Measurements from ENCODE around the gene MATN1.
A peak's percentile ranks its signal among the peaks of the same experiment; 100 is the strongest.

Gene MATN1

DNA sequence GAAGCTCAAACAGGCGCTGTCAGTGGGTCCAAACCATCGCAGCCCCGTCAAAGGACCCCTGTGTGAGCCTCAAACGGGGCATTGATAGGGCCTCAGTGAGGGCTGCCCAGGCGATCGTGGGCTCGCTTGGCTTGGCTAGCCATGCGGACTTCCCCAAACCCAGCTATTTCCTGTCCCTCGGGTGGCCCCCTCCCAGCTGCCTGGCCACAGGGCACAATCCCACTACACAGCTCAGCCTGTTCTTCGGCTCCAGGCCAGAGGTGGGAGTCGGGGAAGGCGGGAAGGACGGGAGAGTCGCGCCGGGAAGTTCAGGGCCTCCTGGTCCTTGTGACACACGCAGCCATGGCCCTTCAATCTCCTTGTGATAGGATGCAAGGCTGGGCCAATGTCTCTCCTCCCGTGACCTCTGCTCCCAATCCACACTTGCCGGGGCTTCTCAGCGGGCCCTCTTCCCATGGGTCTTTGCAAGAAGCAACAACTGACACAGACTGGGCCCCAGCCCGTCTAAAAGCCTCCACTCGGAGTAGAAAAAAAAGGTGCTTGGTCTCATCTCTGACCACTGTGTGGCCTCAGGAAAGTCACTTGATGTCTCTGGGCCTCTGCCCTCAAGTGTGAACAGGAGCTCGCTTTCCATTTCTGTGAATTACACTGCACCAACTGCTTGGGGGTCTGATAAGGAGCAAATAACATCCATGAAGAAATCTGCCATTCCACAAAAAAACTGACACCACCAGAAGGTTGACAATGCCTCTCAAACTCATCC is 7.1 kb upstream of the MATN1 start:
- DNase-seq: no peak

DNA sequence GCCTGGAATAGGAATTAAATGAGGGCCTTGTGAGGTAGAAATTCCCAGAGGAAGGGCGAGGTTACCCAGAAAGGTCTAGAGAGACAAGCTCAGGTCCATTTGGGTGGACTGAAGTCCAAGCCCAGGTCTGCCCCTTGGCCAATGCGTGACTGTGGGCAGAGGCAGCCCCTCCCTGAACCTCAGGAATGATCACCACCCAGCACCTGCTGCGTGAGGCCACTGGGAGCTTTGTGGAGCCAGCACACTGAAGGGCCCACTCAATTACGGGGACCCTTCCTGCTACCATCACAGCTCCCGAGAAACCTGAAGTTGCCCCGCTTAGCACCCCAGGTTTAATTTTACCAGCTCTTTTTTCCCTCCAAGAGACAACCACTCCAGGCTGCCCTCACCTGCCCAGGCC is 6.5 kb upstream of the MATN1 start:
- no peak for DNase-seq

DNA sequence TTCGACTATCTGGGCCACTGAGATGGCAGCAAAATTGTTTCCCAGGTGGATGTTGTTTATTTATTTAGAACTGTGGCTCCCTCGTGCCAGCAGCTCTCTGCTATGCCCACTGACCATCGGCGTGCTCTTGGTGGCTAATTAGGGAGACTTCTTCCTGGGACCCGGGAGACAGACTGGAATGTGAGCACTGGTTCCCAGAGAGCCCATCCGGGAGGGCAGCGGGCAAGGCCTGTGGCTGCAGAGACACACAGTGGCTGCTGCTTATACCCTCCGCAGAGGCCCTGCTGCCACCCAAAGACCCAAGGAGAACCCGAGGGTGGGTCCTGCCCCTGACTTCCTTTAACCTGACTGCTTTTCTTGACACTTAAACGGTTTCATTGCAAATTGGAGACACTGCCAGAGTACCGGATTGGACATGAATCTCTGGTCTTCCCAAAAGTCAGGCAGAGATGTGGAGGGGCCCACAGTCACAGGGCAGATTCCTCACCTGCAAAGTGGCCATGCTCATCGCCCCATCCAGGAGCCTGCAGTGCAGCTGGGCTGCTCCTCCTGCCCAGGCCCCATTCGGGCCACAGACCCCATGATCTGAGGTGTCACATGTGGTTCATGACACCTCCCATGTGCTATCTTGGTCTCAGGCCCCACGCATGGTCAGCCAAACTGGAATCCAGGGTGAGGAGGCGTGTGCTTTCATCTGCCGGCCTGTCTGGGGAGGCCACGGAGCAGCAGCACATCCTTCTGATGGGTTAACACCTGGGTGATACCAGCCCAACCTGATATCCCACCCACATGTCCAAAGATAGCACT is 5.7 kb upstream of the MATN1 start:
- DNase-seq: no peak

DNA sequence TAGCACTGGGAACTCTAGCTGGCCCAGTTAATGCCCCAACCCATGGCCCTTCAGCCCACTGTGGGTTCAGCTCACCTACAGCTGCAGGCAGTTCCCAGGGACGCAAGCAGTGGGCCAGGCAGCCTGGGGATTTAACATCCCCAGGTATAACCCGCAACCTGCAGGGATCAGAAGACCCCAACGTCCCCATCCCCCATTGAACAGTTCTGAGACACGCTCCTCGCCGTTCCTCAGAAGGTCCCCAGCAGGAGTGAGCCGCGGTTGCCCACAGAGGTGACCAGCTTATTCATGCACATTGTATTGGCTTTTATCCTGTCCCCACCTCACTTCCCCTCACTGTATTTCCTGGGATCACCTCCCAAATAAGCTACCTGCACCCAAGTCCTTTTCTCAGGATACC is 5.0 kb upstream of the MATN1 start:
- DNase-seq: no peak

DNA sequence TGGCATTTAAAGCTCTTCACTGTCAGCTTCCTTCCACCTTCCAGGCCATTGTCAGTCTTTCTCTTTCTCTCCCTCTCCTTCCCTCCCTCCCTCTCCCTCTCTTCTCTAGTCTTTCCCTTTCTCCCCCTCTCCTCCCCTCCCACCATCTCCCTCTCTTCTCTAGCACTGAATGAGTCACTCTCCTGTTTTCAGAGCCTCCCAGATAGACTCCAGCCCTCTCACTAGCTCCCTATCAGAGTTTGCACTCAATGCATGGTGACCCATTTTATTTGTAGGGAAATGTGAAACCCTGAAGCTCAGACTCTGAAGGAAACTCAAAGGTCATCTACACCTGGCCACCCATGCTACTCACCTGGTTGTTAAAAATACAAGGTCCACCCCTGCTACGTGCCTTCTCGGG is 4.4 kb upstream of the MATN1 start:
- DNase-seq: no peak

DNA sequence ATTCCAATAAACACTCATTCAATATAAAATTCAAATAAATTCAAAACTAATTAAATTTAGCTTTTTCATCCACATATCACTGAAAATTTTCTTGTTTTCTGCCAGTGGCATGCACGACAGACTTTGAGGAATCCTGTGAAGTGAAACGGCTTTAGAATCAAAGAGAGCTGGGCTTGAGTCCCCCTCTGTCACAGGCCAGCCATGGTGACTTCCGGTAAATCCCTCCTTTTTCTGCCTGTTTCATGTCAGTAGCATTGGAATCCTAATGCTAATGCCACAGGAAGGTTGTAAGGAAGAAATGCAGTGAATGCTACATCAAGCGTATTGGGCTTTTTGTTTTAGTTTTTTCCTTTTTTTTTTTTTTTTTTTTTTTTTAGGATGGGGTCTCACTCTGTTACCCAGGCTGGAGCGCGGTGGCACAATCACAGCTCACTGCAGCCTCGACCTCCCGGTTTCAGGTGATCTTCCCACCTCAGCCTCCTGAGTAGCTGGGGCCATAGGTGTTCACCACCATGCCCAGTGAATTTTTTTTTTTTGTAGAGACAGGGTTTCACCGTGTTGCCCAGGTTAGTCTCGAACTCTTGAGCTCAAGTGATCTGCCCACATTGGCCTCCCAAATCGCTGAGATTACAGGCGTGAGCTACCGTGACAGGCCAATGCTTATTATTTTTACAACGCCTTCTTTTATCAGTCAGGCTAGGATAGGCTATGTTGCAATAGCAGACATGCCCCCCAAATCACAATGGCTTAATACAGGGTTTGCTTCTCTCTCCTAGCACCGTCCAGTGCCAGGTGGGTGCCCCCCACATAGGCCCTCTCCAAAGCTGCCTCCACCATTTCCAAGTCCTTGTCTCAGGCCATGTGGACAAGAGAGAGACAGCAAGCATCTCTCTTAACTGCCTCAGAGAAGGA is 3.6 kb upstream of the MATN1 start:
- DNase-seq: no peak

DNA sequence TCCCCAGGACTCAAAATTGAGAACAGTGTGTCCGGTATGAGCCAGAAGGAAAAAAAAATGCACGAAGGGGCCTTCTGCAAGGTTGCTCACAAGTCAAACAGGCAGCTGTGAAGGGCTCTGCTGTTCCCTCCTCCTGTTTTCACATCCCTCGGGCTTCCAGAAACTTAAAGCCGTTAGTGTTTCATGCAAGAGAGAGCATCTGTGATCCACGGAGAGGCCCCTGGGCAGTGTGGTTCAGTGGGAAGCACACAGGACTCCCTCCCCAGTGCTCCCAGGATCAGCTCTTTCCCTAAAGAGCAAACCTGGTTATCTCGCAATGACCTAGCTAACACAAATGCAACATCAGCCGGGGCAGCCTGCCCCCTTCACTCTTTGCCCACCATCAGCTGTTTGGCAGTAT is 2.9 kb upstream of the MATN1 start:
- no peak for DNase-seq

DNA sequence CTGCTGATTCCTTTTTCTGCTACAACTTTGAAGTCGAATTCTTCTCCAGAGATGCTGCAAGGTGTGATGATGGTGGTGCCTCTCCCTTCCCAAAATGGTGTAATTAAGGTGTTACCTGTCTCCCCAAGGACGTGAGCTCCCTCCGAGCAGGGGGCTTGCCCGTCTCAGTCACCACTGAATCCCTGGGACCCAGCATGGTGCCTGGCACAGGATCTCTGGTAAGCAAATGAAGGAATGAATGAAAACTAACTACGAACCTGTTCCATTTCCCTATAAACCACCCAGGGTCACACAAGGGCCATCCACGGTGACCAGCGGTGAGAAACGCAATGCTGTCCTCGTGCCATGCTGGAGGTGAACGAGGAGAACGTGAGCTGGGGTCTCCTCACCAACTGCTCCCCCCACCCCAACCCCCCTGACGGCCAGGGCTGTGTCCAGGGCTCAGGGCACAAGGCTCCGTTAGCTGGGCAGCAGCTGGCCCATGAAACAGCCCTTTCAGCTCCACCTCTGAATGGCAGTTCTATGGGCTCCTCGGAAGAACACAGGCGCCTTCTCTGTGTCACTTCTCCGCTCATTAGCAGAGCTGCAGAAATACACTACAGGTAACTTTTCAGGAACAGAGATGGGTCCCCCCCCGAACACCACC is 2.2 kb upstream of the MATN1 start:
- DNase-seq: no peak

DNA sequence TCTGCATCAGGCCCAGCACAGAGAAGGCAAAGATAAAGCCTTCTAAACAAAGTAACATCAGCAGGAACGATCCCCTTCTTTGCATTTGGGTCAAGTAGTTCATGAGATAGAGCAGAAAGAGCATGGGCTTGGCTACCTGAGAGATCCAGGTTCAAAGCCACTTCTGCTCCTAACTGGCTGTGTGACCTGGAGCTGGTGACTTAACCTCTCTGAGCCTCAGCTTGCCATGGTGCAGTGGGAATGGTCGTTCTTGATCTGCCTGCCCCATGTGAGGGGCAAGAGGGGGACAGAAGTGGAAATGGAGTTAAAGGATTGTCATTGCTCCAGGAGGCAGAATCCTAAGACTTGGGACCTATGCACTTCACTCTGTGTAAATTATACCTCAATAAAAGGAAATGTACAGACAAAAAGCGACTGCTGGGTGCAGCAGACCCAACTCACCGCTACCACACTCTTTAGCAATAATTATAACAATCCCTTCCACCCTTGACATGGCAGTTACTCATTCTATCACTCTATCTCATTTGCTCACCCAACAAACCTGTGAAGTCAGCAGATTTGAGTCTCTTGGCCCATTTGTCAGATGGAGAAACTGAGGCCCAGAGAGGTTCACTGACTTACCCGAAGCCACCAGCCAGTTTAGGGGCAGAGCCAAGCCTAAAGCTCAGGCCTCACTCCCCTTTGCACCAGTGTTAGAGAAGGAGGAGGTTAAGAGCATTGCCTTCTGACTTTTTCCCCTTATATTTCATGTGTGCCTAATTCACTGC is 1.5 kb upstream of the MATN1 start:
- no peak for DNase-seq

DNA sequence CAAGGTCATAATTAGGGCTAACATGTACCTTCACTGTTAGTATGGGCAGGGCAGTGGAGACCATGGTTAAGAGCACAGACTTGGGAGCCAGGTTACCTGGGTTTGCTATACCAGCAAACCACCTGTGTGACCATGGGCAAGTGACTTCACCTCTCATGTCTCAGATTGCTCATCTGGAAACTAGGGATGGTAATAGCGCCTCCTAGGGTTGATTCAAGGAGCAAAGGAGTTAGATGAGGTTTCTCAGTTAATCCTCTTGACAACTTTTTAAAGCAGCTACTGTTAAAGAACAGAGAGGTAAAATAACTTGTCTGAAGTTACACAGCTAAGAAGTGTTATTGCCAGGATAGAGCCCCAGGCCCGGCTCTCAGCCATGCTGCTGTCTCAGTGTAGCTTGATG is 790 bp upstream of the MATN1 start:
- DNase-seq: no peak

DNA sequence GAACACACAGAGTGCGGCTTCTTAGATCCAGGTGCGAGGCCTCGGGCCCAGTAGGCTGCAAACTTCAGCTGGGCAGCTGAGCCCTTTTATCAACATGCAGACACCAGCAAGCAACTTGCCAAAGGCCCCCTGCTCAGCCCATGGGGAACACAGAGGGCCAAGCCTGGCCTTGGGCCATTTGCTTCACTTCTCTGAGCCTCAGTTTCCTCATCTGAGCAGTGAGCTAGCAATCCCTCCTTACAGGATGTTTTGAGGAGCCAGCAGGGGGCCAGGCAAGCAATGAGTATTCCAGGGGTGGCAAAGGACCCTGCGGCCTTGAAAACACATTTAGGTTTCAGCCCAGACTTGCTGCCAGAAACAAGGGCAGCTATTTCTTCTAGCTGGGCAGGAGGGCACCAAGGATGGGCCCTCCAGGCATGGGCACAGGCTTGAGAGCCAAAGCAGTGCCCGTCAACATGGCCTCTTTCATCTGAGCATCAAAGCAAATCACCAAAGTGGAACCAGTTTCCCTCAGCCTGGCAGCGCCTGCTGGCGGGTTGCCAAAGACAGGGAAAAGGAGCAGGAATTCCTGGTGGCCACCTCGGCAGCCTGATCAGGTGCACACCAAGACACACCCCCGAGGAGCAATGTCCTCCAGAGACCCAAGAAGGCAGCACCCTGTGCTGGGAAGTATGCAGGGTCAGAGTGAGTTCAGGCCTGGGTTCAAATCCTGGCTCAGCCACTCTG is 1.4 kb downstream of the MATN1 start:
- peak in 1 of 2 experiments; percentile 40 for DNase-seq

DNA sequence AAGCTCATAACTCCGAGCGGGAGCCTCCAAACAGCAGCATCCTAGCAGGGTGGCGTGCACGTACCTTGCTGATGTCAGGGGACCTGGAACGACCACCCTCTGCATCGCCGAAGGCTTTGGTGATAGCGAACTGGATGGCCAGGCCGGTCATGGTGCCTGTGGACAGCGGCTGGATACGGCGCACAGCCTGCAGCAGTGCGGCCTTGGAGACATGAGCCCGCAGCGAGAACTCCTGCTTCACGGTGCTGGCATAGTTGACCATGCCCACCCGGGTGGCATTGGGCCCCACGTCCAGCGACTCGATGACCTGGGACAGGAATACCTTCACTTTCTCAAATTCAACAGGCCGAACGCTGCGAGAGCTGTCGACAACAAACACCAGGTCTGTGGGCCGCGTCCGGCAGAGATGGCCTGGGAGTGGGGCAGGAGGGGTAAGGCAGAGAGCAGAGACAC is 2.0 kb downstream of the MATN1 start:
- DNase-seq: no peak

DNA sequence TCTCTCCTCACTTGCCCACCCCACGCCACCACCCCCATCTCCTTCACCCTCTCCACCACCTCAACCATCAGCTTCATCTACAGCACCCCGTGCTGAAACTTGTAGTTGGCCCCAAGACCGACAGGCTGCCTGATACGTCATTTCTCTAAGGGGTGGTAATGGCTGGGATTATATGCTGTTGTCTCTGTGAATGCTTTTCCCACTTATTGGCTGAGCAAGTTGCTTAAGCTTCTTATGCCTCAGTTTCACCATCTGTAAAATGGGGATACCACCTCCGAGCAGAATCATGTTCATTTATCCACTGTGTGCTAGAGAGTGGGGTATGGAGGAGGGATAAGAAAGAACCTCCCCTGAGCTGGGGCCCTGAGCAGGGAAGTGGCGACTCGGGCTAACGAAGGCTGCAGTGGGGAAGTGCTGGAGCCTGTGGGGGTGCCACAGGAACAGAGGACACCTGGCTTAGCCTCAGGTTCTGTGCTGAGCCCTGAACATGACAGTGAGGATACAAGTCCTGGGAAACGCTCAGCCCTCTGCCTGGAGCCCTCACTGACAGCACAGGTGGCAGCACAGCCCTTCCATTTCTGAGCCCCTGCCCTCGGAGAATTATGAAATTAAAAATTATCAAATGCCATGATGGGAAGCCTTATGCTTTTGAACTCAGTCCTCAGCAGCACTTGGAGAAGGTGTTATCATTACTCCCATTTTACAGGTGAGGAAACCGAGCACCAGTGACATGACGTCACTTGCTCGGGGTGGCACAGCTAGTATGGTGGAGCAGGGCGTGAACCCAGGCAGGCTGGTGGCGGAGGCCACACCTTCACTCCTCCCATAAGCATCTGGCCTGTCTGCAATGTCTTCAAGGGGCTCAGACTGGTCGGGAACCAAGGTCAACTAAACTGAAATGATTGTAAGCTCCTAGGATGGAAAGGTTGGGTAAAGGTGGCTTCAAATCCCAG is 2.8 kb downstream of the MATN1 start:
- no peak for DNase-seq

DNA sequence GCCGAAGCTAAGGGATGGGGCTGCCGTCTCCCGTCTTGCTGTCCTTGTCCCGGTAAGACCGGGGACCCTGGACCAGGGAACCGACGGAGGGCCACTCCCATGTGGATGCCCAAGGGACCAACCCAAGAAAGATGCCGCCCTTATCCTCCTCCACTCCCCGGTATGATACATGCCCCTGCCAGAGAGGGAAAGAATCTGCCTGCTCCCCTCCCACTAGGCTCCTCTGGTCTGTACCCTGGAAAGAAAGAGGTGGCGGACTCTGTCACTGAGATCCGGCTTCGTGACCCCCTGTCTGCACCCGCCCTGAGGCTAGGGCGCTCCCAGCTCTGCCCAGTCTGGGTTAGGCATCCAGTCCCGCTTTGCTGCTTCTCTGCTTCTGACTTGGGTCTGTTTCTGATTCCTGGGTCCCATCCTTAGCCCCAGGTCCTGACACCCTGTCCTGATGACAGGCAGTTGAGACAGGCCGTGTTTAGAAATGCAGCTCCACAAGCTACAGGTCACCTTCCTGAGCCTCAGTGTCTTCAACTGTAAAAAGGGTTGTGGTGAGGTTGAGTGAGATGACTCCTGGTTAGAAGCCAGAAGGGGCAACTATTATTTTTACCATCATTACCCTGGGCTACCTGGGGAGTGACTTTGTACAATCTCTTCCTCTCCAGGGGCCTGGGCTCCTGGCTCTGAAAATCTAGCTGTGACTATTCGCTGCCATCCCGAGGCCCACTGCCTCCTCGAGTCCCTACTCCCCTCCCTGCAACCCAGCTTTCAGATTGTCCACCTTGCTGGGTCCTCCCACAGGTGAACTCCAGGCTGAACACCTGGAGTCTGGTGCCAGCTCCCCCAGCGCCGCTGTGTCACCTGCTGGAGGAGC is 3.7 kb downstream of the MATN1 start:
- no peak for DNase-seq

DNA sequence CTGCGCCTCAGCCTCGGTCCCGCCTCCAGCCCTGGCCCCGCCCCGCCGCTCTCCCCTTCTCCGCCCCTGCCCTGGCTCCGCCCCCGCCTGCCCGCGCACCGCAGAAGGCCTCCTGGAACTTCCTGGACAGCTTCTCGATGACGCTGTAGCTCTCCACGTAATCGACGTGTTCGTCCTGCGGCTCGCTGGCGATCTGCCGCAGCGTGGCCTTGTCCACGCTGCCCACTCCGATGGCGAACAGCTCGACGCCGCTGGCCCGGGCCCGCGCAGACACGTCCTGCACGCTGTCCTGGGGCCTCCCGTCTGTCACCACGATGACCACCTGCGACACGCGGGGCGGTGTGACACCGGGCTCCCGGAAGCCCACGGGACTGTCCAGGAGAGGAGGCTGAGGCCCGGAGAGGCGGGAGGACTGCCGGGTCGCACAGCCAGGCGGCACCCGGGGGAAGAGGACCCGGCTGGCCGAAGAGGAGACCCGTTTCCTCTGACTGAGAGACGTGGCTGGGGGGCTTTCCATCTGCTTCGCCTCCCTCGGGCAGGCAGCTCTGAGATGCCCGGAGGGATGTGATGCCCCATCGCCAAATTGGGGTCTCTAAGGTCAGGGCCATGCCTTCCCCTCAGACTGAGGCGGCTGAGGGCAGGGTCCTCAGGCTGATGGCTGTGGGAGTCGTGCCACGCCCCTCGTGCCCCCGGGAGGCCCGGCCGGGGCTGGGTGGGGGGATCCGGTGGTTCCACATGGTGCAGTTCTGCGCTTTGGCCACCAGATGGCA is 4.6 kb downstream of the MATN1 start:
- peak; percentile 86 to 96 for DNase-seq

DNA sequence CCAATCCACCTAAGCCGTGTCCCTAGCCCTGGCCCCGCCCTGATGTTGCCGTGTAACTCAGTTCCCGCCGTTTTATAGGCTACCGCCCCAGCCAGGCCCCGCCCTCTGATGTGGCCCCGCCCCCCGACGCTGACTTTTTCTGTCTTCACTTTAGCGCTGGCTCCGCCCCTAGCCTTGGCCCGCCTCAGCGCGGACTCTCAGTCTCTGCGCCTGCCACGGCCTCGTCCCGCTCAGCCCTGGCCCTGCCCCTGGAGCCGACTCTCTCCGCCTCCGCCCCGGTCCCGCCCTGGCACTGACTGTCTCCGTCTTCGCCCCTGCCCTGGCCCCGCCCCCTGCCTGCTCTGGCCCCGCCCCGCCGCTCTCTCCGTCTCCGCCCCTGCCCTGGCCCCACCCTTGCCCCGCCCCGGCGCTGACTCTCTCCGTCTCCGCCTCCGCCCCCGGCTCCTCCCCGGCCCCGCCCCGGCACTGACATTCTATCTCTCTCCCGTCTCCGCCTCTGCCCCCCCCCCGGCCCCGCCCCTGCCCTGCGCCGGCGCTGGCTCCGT is 5.2 kb downstream of the MATN1 start:
- DNase-seq: peak; percentile 97 to 99

DNA sequence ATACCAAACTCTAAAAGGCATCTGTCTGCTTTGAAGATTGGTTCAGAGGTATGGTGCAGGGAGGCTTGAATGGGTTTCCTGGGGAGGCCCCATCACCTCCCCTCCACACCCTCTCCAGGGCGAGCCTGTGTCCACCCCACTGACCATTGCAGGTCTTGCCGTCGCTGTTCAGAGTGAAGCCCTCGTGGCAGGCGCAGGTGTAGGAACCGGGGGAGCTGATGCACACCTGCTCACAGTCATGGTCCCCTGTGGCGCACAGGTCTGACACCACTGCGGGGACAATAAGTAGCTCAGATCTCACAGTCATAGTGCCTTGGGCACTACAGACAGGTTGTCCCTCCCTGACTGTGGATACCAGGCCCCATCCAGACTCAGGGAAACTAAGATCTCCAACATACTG is 6.7 kb downstream of the MATN1 start:
- DNase-seq: no peak

DNA sequence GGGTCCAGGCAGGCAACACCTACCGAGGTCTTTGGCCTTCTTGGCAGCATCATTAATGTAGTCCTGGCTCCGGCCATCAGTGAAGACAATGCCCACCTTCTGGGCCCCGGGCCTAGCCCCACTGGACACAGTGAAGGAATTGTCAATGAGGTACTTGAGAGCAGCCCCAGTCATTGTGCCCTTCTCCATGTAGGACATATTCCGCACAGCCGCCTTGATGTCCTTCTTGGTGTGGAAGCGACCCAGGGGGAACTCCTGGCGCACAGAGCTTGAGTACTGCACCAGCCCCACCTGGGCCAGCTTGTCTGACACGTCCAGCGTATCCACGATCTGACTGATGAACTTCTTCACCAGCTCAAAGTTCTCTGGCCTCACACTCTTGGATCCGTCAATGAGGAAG is 7.5 kb downstream of the MATN1 start:
- DNase-seq: no peak
